Neural cell (in vitro differentiated cells): ENCODE data around the gene CDK11B.

Experiments used
- EP300 ChIP-seq: fragments of 450-650 bp; conservative IDR thresholded peaks from 2 replicates; pipeline ENCODE4 v1.6.1; 2014; ENCODE audit warnings: antibody characterized with exemption, mild to moderate bottlenecking, moderate library complexity; ENCODE audit not compliant: poor library complexity, severe bottlenecking
- EZH2 ChIP-seq: fragments of 200-600, 300-800 bp; shearing (Covaris generic), sonication (generic); IDR thresholded peaks from 2 replicates; pipeline ENCODE4 v1.6.1; 2014; ENCODE audit warnings: antibody characterized with exemption, low read length, borderline replicate concordance, mild to moderate bottlenecking; ENCODE audit not compliant: insufficient read depth, poor library complexity, severe bottlenecking
- POLR2AphosphoS5 ChIP-seq: IDR thresholded peaks from 2 replicates; pipeline ENCODE4 v1.6.1; 2012
- RAD21 ChIP-seq: fragments of 450-650 bp; conservative IDR thresholded peaks from 2 replicates; pipeline ENCODE4 v1.6.1; 2014; ENCODE audit warnings: antibody characterized with exemption, mild to moderate bottlenecking, moderate library complexity
- SMC3 ChIP-seq: fragments of 450-650 bp; conservative IDR thresholded peaks from 2 replicates; pipeline ENCODE4 v1.6.1; 2014; ENCODE audit warnings: antibody characterized with exemption, mild to moderate bottlenecking, moderate library complexity; ENCODE audit not compliant: poor library complexity
- TAF1 ChIP-seq: IDR thresholded peaks from 2 replicates; pipeline ENCODE4 v1.6.1; 2012; ENCODE audit warnings: low read depth
- TF ChIP-seq, protein P1 (sequence below): fragments of 450-650 bp; IDR thresholded peaks from 2 replicates; pipeline ENCODE4 v1.5.1; 2014; ENCODE audit warnings: antibody characterized with exemption, mild to moderate bottlenecking, moderate library complexity; ENCODE audit not compliant: poor library complexity, severe bottlenecking

DNA sequence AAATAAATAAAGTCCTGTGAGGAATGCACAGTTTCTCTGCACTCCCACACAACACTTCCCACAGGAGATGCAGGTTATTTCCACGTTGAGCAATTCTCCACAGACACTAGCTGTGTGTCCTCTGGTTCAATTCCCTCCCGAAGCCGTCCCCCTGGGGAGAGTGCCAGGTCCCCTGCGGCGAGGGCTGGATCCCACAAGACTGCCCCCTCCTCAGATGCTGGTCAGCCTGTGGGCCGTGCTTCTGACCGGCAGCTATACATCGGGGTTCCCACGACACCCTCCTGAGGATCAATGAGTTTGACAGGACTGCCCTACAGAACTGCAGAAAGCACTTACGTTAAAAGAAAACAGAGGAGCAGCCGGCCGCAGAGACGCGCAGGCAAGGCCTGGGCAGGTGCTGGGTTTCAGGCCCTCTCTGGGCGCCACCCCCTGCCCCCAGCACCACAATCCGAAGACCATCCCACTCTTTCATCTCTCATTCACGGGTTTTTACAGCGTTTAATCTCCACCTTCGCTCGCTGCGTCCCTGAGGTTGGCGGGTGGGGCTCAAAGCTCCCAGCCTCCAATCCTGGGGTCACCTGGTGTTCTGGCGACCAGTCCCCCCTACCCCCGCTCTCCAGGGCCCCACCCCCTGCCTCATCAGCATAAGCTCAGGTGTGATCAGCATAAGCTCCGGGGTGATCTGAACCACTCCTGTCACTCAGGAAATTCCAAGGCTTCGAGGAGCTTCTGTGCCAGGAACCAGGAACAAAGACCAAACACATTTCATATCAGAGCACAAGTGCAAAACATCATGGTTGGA is 24.5 kb upstream of the CDK11B start:
- TF ChIP-seq, protein P1, sequence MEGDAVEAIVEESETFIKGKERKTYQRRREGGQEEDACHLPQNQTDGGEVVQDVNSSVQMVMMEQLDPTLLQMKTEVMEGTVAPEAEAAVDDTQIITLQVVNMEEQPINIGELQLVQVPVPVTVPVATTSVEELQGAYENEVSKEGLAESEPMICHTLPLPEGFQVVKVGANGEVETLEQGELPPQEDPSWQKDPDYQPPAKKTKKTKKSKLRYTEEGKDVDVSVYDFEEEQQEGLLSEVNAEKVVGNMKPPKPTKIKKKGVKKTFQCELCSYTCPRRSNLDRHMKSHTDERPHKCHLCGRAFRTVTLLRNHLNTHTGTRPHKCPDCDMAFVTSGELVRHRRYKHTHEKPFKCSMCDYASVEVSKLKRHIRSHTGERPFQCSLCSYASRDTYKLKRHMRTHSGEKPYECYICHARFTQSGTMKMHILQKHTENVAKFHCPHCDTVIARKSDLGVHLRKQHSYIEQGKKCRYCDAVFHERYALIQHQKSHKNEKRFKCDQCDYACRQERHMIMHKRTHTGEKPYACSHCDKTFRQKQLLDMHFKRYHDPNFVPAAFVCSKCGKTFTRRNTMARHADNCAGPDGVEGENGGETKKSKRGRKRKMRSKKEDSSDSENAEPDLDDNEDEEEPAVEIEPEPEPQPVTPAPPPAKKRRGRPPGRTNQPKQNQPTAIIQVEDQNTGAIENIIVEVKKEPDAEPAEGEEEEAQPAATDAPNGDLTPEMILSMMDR, result no peak
- no peak for TF ChIP-seq RAD21
- no peak for TF ChIP-seq EZH2
- no peak for TF ChIP-seq POLR2AphosphoS5
- TF ChIP-seq EP300, result no peak
- no peak for TF ChIP-seq SMC3
- no peak for TF ChIP-seq TAF1
